Glutamatergic neuron (in vitro differentiated cells): ENCODE results near the gene DPT. TPM values are rescaled to one million over a fixed set of nuclear protein-coding genes. Genes with fewer than 3 reads are reported as not detected.

Experiments
- DNase-seq: peaks from one replicate; pipeline ENCODE4 v3.0.0; 2022
- H3K27ac Mint-ChIP-seq: one replicate; pipeline ENCODE4 v1.8.0; 2020; ENCODE audit warnings: mild to moderate bottlenecking, mixed read lengths, inconsistent platforms; ENCODE audit not compliant: unreplicated experiment
- H3K27me3 Mint-ChIP-seq: one replicate; pipeline ENCODE4 v1.8.0; 2020; ENCODE audit warnings: mild to moderate bottlenecking, moderate library complexity, mixed read lengths, inconsistent platforms; ENCODE audit not compliant: unreplicated experiment
- H3K36me3 Mint-ChIP-seq: one replicate; pipeline ENCODE4 v1.8.0; 2020; ENCODE audit warnings: mild to moderate bottlenecking, mixed read lengths, inconsistent platforms; ENCODE audit not compliant: unreplicated experiment
- H3K4me1 Mint-ChIP-seq: one replicate; pipeline ENCODE4 v1.8.0; 2020; ENCODE audit warnings: mild to moderate bottlenecking, low read depth, mixed read lengths, inconsistent platforms; ENCODE audit not compliant: unreplicated experiment
- H3K4me3 Mint-ChIP-seq: one replicate; pipeline ENCODE4 v1.8.0; 2020; ENCODE audit warnings: mild to moderate bottlenecking, mixed read lengths, inconsistent platforms; ENCODE audit not compliant: unreplicated experiment
- H3K9me3 Mint-ChIP-seq: one replicate; pipeline ENCODE4 v1.8.0; 2020; ENCODE audit warnings: mild to moderate bottlenecking, moderate library complexity, mixed read lengths, inconsistent platforms; ENCODE audit not compliant: unreplicated experiment
- total RNA-seq: library from RNA; stranded (reverse); fragmentation: NEBNext Ultra II Directional; extraction: Animal tissue kit (Norgen Biotek cat#: 25700); gene quantifications from one replicate; pipeline ENCODE4 v1.2.1, GENCODE V29; 2021; ENCODE audit not compliant: unreplicated experiment
- TF ChIP-seq, protein P1 (sequence below): fragments of 200-600 bp; sonication (generic); IDR thresholded peaks from one replicate; pipeline ENCODE4 v1.5.0; 2021; ENCODE audit not compliant: partially characterized antibody, unreplicated experiment

DPT gene
- total RNA-seq, 1 donor from 2014 or later, result not detected

DNA sequence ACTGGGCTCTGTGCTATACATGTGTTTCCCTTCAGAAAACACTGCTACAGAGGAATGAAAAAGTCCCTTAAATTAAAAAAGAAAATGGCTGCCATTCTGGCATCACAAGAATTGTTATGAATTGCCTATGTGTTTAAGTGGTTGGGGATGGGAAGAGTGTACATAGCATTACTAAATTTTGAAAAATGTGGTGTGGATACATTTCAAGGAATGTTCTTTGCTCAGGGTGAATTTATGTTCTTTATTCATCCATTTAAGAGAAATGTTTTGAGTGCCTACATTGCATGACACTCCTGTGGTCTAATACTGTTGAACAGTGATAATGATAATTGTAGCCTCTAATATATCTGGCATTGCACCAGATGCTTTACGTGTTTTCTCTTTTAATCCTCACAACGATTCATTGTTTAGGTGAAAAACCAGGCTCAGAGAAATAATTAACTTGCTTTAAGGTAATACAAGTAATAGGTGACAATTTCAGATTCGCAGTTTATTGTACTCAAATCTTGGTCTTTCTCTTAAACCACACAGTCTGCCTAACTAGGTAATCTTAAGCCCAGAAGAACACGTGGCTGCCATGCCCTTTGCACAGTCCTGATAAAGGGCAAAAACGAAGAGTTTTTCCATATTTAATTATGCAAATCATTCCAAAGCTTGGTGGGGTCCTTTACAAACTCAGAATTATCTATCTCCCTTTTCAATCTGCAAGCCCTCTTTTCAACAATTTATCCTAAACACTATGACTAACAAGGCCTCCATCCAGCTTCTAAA is 31.5 kb downstream of the DPT start:
- peaks cover 7% of the 10 kb centered on the region for H3K4me1 Mint-ChIP-seq
- TF ChIP-seq, protein P1, sequence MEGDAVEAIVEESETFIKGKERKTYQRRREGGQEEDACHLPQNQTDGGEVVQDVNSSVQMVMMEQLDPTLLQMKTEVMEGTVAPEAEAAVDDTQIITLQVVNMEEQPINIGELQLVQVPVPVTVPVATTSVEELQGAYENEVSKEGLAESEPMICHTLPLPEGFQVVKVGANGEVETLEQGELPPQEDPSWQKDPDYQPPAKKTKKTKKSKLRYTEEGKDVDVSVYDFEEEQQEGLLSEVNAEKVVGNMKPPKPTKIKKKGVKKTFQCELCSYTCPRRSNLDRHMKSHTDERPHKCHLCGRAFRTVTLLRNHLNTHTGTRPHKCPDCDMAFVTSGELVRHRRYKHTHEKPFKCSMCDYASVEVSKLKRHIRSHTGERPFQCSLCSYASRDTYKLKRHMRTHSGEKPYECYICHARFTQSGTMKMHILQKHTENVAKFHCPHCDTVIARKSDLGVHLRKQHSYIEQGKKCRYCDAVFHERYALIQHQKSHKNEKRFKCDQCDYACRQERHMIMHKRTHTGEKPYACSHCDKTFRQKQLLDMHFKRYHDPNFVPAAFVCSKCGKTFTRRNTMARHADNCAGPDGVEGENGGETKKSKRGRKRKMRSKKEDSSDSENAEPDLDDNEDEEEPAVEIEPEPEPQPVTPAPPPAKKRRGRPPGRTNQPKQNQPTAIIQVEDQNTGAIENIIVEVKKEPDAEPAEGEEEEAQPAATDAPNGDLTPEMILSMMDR, result no peak
- DNase-seq, result no peak
- no peak overlapping the region for H3K4me3 Mint-ChIP-seq
- peaks cover 1% of the 10 kb centered on the region for H3K9me3 Mint-ChIP-seq
- no peak overlapping the region for H3K27ac Mint-ChIP-seq
- H3K27me3 Mint-ChIP-seq, result peaks cover 2% of the 10 kb centered on the region
- no peaks in the 10 kb centered on the region for H3K36me3 Mint-ChIP-seq

DNA sequence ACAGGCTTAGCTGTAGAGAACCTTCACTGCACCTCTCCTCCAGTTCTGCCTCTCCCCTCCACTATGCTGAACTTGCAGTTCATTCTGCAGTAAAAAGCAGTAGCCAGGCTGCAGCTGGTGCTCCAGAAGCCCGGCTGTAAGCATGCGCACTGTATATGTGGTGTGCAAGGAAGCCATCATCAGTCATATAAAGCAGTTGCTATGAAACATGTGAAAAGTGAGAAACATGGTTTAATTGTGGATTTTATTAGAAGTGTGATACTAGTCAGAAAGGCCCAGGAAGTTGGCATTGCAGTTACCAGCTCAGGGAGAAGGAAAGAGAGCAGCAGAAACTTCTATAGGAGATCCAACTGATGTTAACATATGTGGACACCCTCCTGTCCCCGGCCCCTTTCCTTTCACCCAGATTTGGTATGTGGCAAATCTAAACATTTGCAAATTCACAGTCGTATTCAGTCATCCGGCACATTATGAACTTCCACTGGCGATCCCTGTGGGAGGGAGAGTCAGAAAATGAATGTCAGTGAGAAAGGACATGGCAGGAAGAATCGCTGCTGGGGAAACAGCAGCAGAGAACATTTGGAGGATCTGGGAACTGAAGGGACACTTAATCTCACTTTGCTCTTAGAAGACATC is 32.8 kb downstream of the DPT start:
- Mint-ChIP-seq H3K27ac (no peak overlapping the region), H3K27me3 (peaks cover 2% of the 10 kb centered on the region), H3K36me3 (no peaks in the 10 kb centered on the region), H3K4me1 (peaks cover 11% of the 10 kb centered on the region), H3K9me3 (peaks cover 2% of the 10 kb centered on the region), H3K4me3 (no peak overlapping the region)
- DNase-seq, result no peak
- TF ChIP-seq, protein P1, result no peak

DNA sequence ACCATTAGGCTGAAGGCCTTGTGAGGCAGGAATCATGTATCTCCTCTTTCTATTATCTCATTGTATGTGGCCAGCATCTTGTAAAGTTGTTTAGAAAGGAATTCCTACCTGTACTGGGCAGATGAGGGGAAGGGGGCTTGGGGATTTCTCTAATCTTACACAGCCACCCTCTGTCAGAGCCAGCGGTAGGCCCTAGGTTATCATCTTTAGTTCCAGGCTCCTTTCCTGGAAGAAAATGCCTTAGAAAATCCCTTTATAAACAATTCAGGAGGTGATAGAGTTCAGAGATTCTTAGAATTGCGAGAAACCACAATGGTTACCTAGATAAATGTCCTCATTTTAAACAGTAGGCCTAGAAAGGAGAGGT is 35.2 kb downstream of the DPT start:
- Mint-ChIP-seq H3K4me3 (no peak overlapping the region), H3K36me3 (no peaks in the 10 kb centered on the region), H3K27me3 (peaks cover 2% of the 10 kb centered on the region), H3K27ac (no peak overlapping the region), H3K4me1 (peaks cover 16% of the 10 kb centered on the region), H3K9me3 (peaks cover 7% of the 10 kb centered on the region)
- TF ChIP-seq, protein P1, result no peak
- no peak for DNase-seq

DNA sequence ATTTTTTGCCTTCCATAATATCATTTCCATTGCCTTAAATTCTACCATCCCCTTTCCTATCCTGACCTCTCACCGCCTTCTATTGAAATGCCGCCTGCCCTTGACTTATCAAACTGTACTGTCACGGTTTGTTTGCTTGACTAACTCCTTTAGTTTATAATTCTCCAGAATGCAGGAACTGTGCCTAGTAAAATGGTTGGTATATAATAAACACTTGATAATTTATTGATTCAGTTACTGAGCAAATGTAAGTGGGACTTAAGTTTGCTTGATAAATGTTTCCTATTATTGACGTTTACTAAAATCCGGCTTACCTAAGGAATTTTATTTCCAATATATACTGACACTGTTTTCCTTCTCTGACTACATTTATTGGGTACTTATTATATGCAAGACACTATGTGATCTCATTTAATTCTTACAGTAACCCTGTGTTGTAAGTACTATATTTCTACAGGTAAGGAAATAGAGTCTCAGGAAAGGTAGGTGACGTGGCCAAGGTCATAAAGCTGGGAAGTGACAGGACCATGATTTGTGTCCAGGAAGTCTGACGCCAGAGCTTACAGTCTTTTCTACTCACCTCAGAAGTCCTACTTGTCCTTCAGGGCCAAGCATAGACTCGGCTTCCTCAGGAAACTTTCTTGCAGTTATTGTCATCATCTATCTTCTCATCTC is 35.7 kb downstream of the DPT start:
- H3K27me3 Mint-ChIP-seq, result peaks cover 2% of the 10 kb centered on the region
- no peak for DNase-seq
- peaks cover 16% of the 10 kb centered on the region for H3K4me1 Mint-ChIP-seq
- TF ChIP-seq, protein P1, result no peak
- no peaks in the 10 kb centered on the region for H3K36me3 Mint-ChIP-seq
- peaks cover 7% of the 10 kb centered on the region for H3K9me3 Mint-ChIP-seq
- H3K4me3 Mint-ChIP-seq, result no peak overlapping the region
- H3K27ac Mint-ChIP-seq, result no peak overlapping the region
